Activated T-helper 1 cell treated with Interleukin-2 at 50 U/mL for 16 hours (primary cell): ENCODE measurements around the gene ITSN1.

ENCODE experiments used
- DNase-seq: peaks from one replicate; pipeline ENCODE4 v3.0.0-alpha.2; 2020; ENCODE audit warnings: low read depth

ITSN1 gene

GRCh38 chr21:33932731-33933130, 290.4 kb downstream of the ITSN1 start:
- DNase-seq: no peak

GRCh38 chr21:33936301-33937038, 294.2 kb downstream of the ITSN1 start:
- peak; percentile 54 for DNase-seq

- DNase-seq: no peak
Observed at GRCh38 chr21:33937146-33937545, 294.8 kb downstream of the ITSN1 start.

GRCh38 chr21:33937931-33938339, 295.6 kb downstream of the ITSN1 start:
- DNase-seq: no peak

GRCh38 chr21:33938381-33938780, 296.1 kb downstream of the ITSN1 start:
- DNase-seq: no peak

GRCh38 chr21:33939226-33939625, 296.9 kb downstream of the ITSN1 start:
- no peak for DNase-seq

- no peak for DNase-seq
Observed at GRCh38 chr21:33940164-33940880, 298.0 kb downstream of the ITSN1 start.

- no peak for DNase-seq
Observed at GRCh38 chr21:33940881-33941245, 298.6 kb downstream of the ITSN1 start.

- DNase-seq: no peak
Observed at GRCh38 chr21:33942426-33942825, 300.1 kb downstream of the ITSN1 start.

GRCh38 chr21:33943293-33943692, 301.0 kb downstream of the ITSN1 start:
- DNase-seq: no peak

GRCh38 chr21:33944185-33944763, 302.0 kb downstream of the ITSN1 start:
- DNase-seq: no peak

GRCh38 chr21:33945652-33946270, 303.5 kb downstream of the ITSN1 start:
- DNase-seq: no peak

GRCh38 chr21:33947451-33948095, 305.3 kb downstream of the ITSN1 start:
- peak; percentile 76 for DNase-seq

- peak; percentile 78 for DNase-seq
Observed at GRCh38 chr21:33948096-33948950, 306.0 kb downstream of the ITSN1 start.

GRCh38 chr21:33948951-33949444, 306.7 kb downstream of the ITSN1 start:
- DNase-seq: no peak
